Dermis microvascular lymphatic vessel endothelial cell (primary cell): Measurements from ENCODE around the gene HSD17B14. TPM values are rescaled to one million over a fixed set of nuclear protein-coding genes. Genes with fewer than 3 reads are reported as not detected.
"Not testable (repeated sequence)": the region's sequence is repeated elsewhere in the genome, so short reads cannot be mapped to it uniquely, and the experiment has no call there.

Experiments used
- DNase-seq, 2 donors: peaks; one replicate each; pipeline versions ENCODE4 v3.0.0 to v3.0.0-alpha.2; 2010; ENCODE audit warnings: low read depth in 2 of 2
- total RNA-seq: library from RNA; depleted of rRNA; stranded (reverse); fragments of >200 nt; gene quantifications from 2 replicates; pipeline ENCODE4 v1.2.1, GENCODE V29; 2014

HSD17B14 gene
- total RNA-seq, 1 donor from 2014 or later, result 2.8 TPM

- not testable (repeated sequence) for DNase-seq
Observed at GRCh38 chr19:48768171-48768753, 68.0 kb downstream of the HSD17B14 start.

GRCh38 chr19:48765816-48766215 lies 70.5 kb downstream of the HSD17B14 start:
- DNase-seq, result not testable (repeated sequence)

Other genes with a start within 250 kb of the HSD17B14 start
- gene SPACA4, start 229.7 kb downstream of the HSD17B14 start, total RNA-seq, result not detected in 2 replicates
- 0.25 and 0.26 TPM in 2 replicates for gene FAM83E, start 221.4 kb downstream of the HSD17B14 start, total RNA-seq
- 1,899 and 2,423 TPM in 2 replicates for gene RPL18, start 217.3 kb downstream of the HSD17B14 start, total RNA-seq
- gene SPHK2, start 217.0 kb downstream of the HSD17B14 start, total RNA-seq, result 3.9 and 6.3 TPM in 2 replicates
- gene DBP, start 199.1 kb downstream of the HSD17B14 start, total RNA-seq, result 1.4 and 2.8 TPM in 2 replicates
- gene CA11, start 190.3 kb downstream of the HSD17B14 start, total RNA-seq, result 2.6 and 4.6 TPM in 2 replicates
- under 0.01 TPM in 1 of 2 replicates, not detected in the other for gene NTN5, start 163.5 kb downstream of the HSD17B14 start, total RNA-seq
- gene FUT2, start 140.5 kb downstream of the HSD17B14 start, total RNA-seq, result not detected in 2 replicates
- gene MAMSTR, start 116.8 kb downstream of the HSD17B14 start, total RNA-seq, result under 0.01 and 0.13 TPM in 2 replicates
- gene RASIP1, start 95.9 kb downstream of the HSD17B14 start, total RNA-seq, result 59.4 and 82.1 TPM in 2 replicates
- gene IZUMO1, start 89.6 kb downstream of the HSD17B14 start, total RNA-seq, result 0.25 and 0.26 TPM in 2 replicates
- 6.0 and 7.7 TPM in 2 replicates for gene FUT1, start 83.8 kb downstream of the HSD17B14 start, total RNA-seq
- gene FGF21, start 81.0 kb downstream of the HSD17B14 start, total RNA-seq, result not detected in 2 replicates
- gene BCAT2, start 25.5 kb downstream of the HSD17B14 start, total RNA-seq, result 29.0 and 33.3 TPM in 2 replicates
- 2.7 and 6.8 TPM in 2 replicates for gene PLEKHA4, start 32.1 kb upstream of the HSD17B14 start, total RNA-seq
- 21.6 and 36.4 TPM in 2 replicates for gene PPP1R15A, start 35.9 kb upstream of the HSD17B14 start, total RNA-seq
- gene TULP2, start 62.3 kb upstream of the HSD17B14 start, total RNA-seq, result under 0.01 and 0.13 TPM in 2 replicates
- gene NUCB1, start 63.8 kb upstream of the HSD17B14 start, total RNA-seq, result 89.7 and 166 TPM in 2 replicates
- gene DHDH, start 97.2 kb upstream of the HSD17B14 start, total RNA-seq, result 0.13 TPM in 1 of 2 replicates, not detected in the other
- 85.0 and 95.6 TPM in 2 replicates for gene BAX, start 118.4 kb upstream of the HSD17B14 start, total RNA-seq
- 625 and 1,172 TPM in 2 replicates for gene FTL, start 128.8 kb upstream of the HSD17B14 start, total RNA-seq
- 14.8 and 16.0 TPM in 2 replicates for gene GYS1, start 156.8 kb upstream of the HSD17B14 start, total RNA-seq
- 139 and 197 TPM in 2 replicates for gene RUVBL2, start 157.4 kb upstream of the HSD17B14 start, total RNA-seq
- gene LHB, start 180.6 kb upstream of the HSD17B14 start, total RNA-seq, result 0.89 TPM in 1 of 2 replicates, not detected in the other
- not detected in 2 replicates for gene CGB3, start 187.8 kb upstream of the HSD17B14 start, total RNA-seq
- gene CGB2, start 195.4 kb upstream of the HSD17B14 start, total RNA-seq, result not detected in 2 replicates
- gene CGB1, start 200.4 kb upstream of the HSD17B14 start, total RNA-seq, result not detected in 2 replicates
- gene CGB5, start 207.4 kb upstream of the HSD17B14 start, total RNA-seq, result not detected in 2 replicates
- gene CGB8, start 212.6 kb upstream of the HSD17B14 start, total RNA-seq, result not detected in 2 replicates
- 0.13 TPM in 1 of 2 replicates, not detected in the other for gene CGB7, start 221.3 kb upstream of the HSD17B14 start, total RNA-seq
- not detected in 2 replicates for gene NTF4, start 228.3 kb upstream of the HSD17B14 start, total RNA-seq
- not detected in 2 replicates for gene KCNA7, start 236.2 kb upstream of the HSD17B14 start, total RNA-seq
- 150 and 160 TPM in 2 replicates for gene SNRNP70, start 249.0 kb upstream of the HSD17B14 start, total RNA-seq